ENCODE measurements around the gene WDR27.
"Not testable (repeated sequence)": the region's sequence is repeated elsewhere in the genome, so short reads cannot be mapped to it uniquely, and the experiment has no call there.

WDR27 gene

DNA sequence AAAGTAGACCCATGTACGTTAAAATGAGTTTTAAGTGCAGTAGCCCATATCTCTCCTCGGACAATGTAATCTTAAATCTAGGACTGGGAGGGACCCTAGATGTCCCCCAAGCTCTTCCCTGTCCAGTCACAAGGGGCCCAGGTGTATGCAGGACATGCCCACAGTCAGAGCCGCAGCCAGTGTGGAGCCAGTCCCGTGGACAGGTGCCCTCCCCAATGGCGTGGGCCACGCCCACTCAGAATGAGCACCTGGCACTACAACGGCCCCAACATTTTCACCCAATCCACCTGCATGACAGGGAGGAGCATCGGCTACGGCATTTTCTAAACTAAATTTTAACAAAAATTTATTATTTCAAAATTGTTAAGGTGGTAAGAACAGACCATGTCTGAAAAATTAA lies 53.2 kb downstream of the WDR27 start:
- no peaks in the 10 kb centered on the region for H3K27me3 ChIP-seq (ENCODE audit: insufficient read depth, low read length)
- no peaks in the 10 kb centered on the region for H3K4me1 ChIP-seq (ENCODE audit: insufficient read depth, low read length)
- H3K27ac ChIP-seq (ENCODE audit: low read depth, low read length), result no peak overlapping the region
- H3K36me3 ChIP-seq (ENCODE audit: insufficient read depth, low read length), result peaks cover 13% of the 10 kb centered on the region
- no peaks in the 10 kb centered on the region for H3K9me3 ChIP-seq (ENCODE audit: insufficient read depth, low read depth, low read length)
- H3K4me3 ChIP-seq (ENCODE audit: low read length), result no peak overlapping the region
- WGBS, result 96% methylated on average over 9 of the region's 9 CpGs
- H3K9ac ChIP-seq (ENCODE audit: low read depth, low read length), result no peak overlapping the region

DNA sequence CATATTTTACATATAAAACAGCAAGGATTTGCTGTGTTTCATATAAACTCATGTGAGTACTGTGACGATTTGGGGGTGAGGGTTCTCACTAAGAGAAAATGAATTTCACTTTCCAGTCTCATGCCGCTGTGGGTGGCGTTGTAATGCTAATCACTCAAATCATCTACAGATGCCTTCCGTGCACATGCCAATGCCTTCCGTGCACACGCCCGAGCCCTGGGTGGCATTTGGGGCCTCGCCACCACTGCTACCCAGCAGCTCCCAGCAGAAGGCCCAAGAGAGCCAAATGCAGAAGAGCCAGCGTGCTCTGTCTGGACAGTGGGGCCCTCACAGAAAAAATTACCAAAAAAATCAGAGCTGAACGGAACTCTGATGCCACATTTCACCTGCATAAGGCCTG lies 53.7 kb downstream of the WDR27 start:
- 95% methylated on average over 10 of the region's 10 CpGs for WGBS
- no peak overlapping the region for H3K9ac ChIP-seq (ENCODE audit: low read depth, low read length)
- no peaks in the 10 kb centered on the region for H3K4me1 ChIP-seq (ENCODE audit: insufficient read depth, low read length)

GRCh38 chr6:169647637-169648036 lies 54.2 kb downstream of the WDR27 start:
- 98% methylated on average over 11 of the region's 13 CpGs for WGBS
- H3K27me3 ChIP-seq (ENCODE audit: insufficient read depth, low read length), result no peaks in the 10 kb centered on the region
- H3K4me1 ChIP-seq (ENCODE audit: insufficient read depth, low read length), result no peaks in the 10 kb centered on the region
- no peak overlapping the region for H3K27ac ChIP-seq (ENCODE audit: low read depth, low read length)
- H3K9me3 ChIP-seq (ENCODE audit: insufficient read depth, low read depth, low read length), result no peaks in the 10 kb centered on the region
- H3K36me3 ChIP-seq (ENCODE audit: insufficient read depth, low read length), result peaks cover 15% of the 10 kb centered on the region
- H3K4me3 ChIP-seq (ENCODE audit: low read length), result no peak overlapping the region
- H3K9ac ChIP-seq (ENCODE audit: low read depth, low read length), result no peak overlapping the region

More for the DNA sequence above, 53.7 kb downstream of the WDR27 start:
- Histone ChIP-seq H3K9me3 (ENCODE audit: insufficient read depth, low read depth, low read length) (no peaks in the 10 kb centered on the region), H3K27me3 (ENCODE audit: insufficient read depth, low read length) (no peaks in the 10 kb centered on the region), H3K4me3 (ENCODE audit: low read length) (no peak overlapping the region), H3K36me3 (ENCODE audit: insufficient read depth, low read length) (peaks cover 15% of the 10 kb centered on the region), H3K27ac (ENCODE audit: low read depth, low read length) (no peak overlapping the region)

DNA sequence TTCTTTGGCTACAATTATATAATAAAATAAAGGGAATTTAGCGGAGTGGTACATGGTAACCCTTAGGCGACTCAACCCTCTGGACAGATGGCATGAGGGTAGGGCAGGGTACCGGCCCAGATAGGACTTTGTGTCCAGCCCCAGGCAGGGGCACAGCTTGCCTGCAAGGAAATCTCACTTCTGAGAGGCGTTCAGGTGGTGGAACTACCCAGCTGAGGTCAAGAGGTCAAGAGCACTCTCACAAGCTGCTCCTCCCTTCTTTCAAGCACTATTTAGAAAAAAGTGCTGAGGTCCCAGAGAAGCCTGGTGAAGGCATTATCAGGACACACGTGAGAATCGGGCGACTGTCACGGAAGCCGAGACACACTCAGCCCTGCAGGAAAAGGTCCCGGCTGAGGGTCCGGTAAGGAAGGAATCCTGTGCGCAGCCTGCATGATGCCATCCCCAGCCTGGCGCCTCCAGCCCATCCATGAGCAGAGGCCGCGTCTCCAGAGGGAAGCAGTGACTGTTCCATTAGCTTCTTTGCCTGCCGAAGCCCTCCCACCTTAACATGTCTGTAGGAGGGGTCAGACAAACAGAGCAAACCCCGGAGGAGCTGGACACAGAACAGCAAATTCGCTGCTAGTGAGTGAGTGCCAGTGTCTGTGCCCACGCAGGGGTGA lies 54.8 kb downstream of the WDR27 start:
- H3K9ac ChIP-seq (ENCODE audit: low read depth, low read length), result no peak overlapping the region
- H3K4me1 ChIP-seq (ENCODE audit: insufficient read depth, low read length), result no peaks in the 10 kb centered on the region
- no peaks in the 10 kb centered on the region for H3K9me3 ChIP-seq (ENCODE audit: insufficient read depth, low read depth, low read length)
- H3K36me3 ChIP-seq (ENCODE audit: insufficient read depth, low read length), result peaks cover 14% of the 10 kb centered on the region
- no peaks in the 10 kb centered on the region for H3K27me3 ChIP-seq (ENCODE audit: insufficient read depth, low read length)
- no peak overlapping the region for H3K4me3 ChIP-seq (ENCODE audit: low read length)
- H3K27ac ChIP-seq (ENCODE audit: low read depth, low read length), result no peak overlapping the region
- 95% methylated on average over 19 of the region's 19 CpGs for WGBS

DNA sequence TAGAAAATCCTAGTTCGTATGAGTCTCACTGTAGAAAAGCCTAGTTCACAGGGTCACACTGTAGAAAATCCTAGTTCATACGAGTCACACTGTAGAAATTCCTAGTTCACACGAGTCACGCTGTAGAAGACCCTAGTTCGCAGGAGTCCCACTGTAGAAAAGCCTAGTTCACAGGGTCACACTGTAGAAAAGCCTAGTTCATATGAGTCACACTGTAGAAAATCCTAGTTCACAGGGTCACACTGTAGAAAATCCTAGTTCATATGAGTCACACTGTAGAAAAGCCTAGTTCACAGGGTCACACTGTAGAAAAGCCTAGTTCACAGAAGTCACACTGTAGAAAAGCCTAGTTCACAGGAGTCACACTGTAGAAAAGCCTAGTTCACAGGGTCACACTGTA lies 56.4 kb downstream of the WDR27 start:
- H3K36me3 ChIP-seq (ENCODE audit: insufficient read depth, low read length); H3K9ac ChIP-seq (ENCODE audit: low read depth, low read length): not testable (repeated sequence)
- WGBS, result 96% methylated on average over 5 of the region's 5 CpGs

GRCh38 chr6:169643521-169643920 lies 58.3 kb downstream of the WDR27 start:
- Histone ChIP-seq H3K27ac (ENCODE audit: low read depth, low read length) (no peak overlapping the region), H3K4me3 (ENCODE audit: low read length) (no peak overlapping the region), H3K4me1 (ENCODE audit: insufficient read depth, low read length) (no peaks in the 10 kb centered on the region), H3K36me3 (ENCODE audit: insufficient read depth, low read length) (peaks cover 9% of the 10 kb centered on the region; the same call in 1 of the 2 replicates), H3K27me3 (ENCODE audit: insufficient read depth, low read length) (no peaks in the 10 kb centered on the region), H3K9me3 (ENCODE audit: insufficient read depth, low read depth, low read length) (no peaks in the 10 kb centered on the region), H3K9ac (ENCODE audit: low read depth, low read length) (no peak overlapping the region)
- WGBS, result 97% methylated on average over 1 of the region's 1 CpG

More for the DNA sequence above, 56.4 kb downstream of the WDR27 start:
- H3K4me1 ChIP-seq (ENCODE audit: insufficient read depth, low read length); H3K4me3 ChIP-seq (ENCODE audit: low read length); H3K9me3 ChIP-seq (ENCODE audit: insufficient read depth, low read depth, low read length); H3K27ac ChIP-seq (ENCODE audit: low read depth, low read length); H3K27me3 ChIP-seq (ENCODE audit: insufficient read depth, low read length): not testable (repeated sequence)

GRCh38 chr6:169642455-169642854 lies 59.4 kb downstream of the WDR27 start:
- no peak overlapping the region for H3K27ac ChIP-seq (ENCODE audit: low read depth, low read length)
- no peak overlapping the region for H3K4me3 ChIP-seq (ENCODE audit: low read length)
- WGBS, result 95% methylated on average over 15 of the region's 15 CpGs
- no peaks in the 10 kb centered on the region for H3K27me3 ChIP-seq (ENCODE audit: insufficient read depth, low read length)
- peaks cover 13% of the 10 kb centered on the region for H3K36me3 ChIP-seq (ENCODE audit: insufficient read depth, low read length)
- H3K9me3 ChIP-seq (ENCODE audit: insufficient read depth, low read depth, low read length), result no peaks in the 10 kb centered on the region
- H3K4me1 ChIP-seq (ENCODE audit: insufficient read depth, low read length), result no peaks in the 10 kb centered on the region
- H3K9ac ChIP-seq (ENCODE audit: low read depth, low read length), result no peak overlapping the region

GRCh38 chr6:169641461-169642085 lies 60.3 kb downstream of the WDR27 start:
- H3K27ac ChIP-seq (ENCODE audit: low read depth, low read length), result no peak overlapping the region
- no peaks in the 10 kb centered on the region for H3K9me3 ChIP-seq (ENCODE audit: insufficient read depth, low read depth, low read length)
- no peak overlapping the region for H3K4me3 ChIP-seq (ENCODE audit: low read length)
- no peak overlapping the region for H3K9ac ChIP-seq (ENCODE audit: low read depth, low read length)
- 97% methylated on average over 28 of the region's 28 CpGs for WGBS
- H3K36me3 ChIP-seq (ENCODE audit: insufficient read depth, low read length), result peaks cover 22% of the 10 kb centered on the region
- no peaks in the 10 kb centered on the region for H3K4me1 ChIP-seq (ENCODE audit: insufficient read depth, low read length)
- no peaks in the 10 kb centered on the region for H3K27me3 ChIP-seq (ENCODE audit: insufficient read depth, low read length)

GRCh38 chr6:169640983-169641382 lies 60.8 kb downstream of the WDR27 start:
- H3K4me3 ChIP-seq (ENCODE audit: low read length), result no peak overlapping the region
- H3K27ac ChIP-seq (ENCODE audit: low read depth, low read length), result no peak overlapping the region
- H3K27me3 ChIP-seq (ENCODE audit: insufficient read depth, low read length), result no peaks in the 10 kb centered on the region
- WGBS, result 93% methylated on average over 18 of the region's 18 CpGs
- peaks cover 27% of the 10 kb centered on the region for H3K36me3 ChIP-seq (ENCODE audit: insufficient read depth, low read length)
- no peaks in the 10 kb centered on the region for H3K9me3 ChIP-seq (ENCODE audit: insufficient read depth, low read depth, low read length)
- no peak overlapping the region for H3K9ac ChIP-seq (ENCODE audit: low read depth, low read length)
- H3K4me1 ChIP-seq (ENCODE audit: insufficient read depth, low read length), result no peaks in the 10 kb centered on the region

- Histone ChIP-seq H3K9me3 (ENCODE audit: insufficient read depth, low read depth, low read length) (no peaks in the 10 kb centered on the region), H3K9ac (ENCODE audit: low read depth, low read length) (no peak overlapping the region), H3K4me3 (ENCODE audit: low read length) (no peak overlapping the region), H3K27me3 (ENCODE audit: insufficient read depth, low read length) (no peaks in the 10 kb centered on the region), H3K4me1 (ENCODE audit: insufficient read depth, low read length) (no peaks in the 10 kb centered on the region), H3K36me3 (ENCODE audit: insufficient read depth, low read length) (peaks cover 27% of the 10 kb centered on the region), H3K27ac (ENCODE audit: low read depth, low read length) (no peak overlapping the region)
- WGBS, result 96% methylated on average over 18 of the region's 18 CpGs
Measured at GRCh38 chr6:169640351-169640852, 61.4 kb downstream of the WDR27 start.

- Histone ChIP-seq H3K4me3 (ENCODE audit: low read length) (no peak overlapping the region), H3K27me3 (ENCODE audit: insufficient read depth, low read length) (no peaks in the 10 kb centered on the region), H3K9me3 (ENCODE audit: insufficient read depth, low read depth, low read length) (no peaks in the 10 kb centered on the region), H3K4me1 (ENCODE audit: insufficient read depth, low read length) (no peaks in the 10 kb centered on the region), H3K36me3 (ENCODE audit: insufficient read depth, low read length) (peaks cover 27% of the 10 kb centered on the region), H3K27ac (ENCODE audit: low read depth, low read length) (no peak overlapping the region), H3K9ac (ENCODE audit: low read depth, low read length) (no peak overlapping the region)
- WGBS, result 93% methylated on average over 21 of the region's 21 CpGs
Measured at GRCh38 chr6:169639653-169640278, 62.1 kb downstream of the WDR27 start.
